MM.1S (cell line): ENCODE data around the gene GPR27.

Experiments
- CTCF ChIP-seq: fragments of 300-600 bp; sonication (generic); IDR thresholded peaks from 2 replicates; pipeline ENCODE4 v1.5.1; 2016; ENCODE audit warnings: antibody characterized with exemption, low read length, mixed read lengths
- EZH2 ChIP-seq: fragments of 300-600 bp; sonication (generic); optimal IDR thresholded peaks from 2 replicates; pipeline ENCODE3; 2017; ENCODE audit warnings: low read depth, mild to moderate bottlenecking, antibody characterized with exemption, low read length, mixed read lengths

GRCh38 chr3:71732637-71733036 lies 21.0 kb upstream of the GPR27 start:
- no peak for TF ChIP-seq EZH2
- TF ChIP-seq CTCF = no peak
